GM19035 (cell line): ENCODE measurements around the gene HIRA.

Experiments
- ATAC-seq: cut with Tn5 transposase; IDR thresholded peaks from one replicate; pipeline ENCODE4 v1.9.1; 2021; ENCODE audit not compliant: unreplicated experiment

Gene HIRA, protein sequence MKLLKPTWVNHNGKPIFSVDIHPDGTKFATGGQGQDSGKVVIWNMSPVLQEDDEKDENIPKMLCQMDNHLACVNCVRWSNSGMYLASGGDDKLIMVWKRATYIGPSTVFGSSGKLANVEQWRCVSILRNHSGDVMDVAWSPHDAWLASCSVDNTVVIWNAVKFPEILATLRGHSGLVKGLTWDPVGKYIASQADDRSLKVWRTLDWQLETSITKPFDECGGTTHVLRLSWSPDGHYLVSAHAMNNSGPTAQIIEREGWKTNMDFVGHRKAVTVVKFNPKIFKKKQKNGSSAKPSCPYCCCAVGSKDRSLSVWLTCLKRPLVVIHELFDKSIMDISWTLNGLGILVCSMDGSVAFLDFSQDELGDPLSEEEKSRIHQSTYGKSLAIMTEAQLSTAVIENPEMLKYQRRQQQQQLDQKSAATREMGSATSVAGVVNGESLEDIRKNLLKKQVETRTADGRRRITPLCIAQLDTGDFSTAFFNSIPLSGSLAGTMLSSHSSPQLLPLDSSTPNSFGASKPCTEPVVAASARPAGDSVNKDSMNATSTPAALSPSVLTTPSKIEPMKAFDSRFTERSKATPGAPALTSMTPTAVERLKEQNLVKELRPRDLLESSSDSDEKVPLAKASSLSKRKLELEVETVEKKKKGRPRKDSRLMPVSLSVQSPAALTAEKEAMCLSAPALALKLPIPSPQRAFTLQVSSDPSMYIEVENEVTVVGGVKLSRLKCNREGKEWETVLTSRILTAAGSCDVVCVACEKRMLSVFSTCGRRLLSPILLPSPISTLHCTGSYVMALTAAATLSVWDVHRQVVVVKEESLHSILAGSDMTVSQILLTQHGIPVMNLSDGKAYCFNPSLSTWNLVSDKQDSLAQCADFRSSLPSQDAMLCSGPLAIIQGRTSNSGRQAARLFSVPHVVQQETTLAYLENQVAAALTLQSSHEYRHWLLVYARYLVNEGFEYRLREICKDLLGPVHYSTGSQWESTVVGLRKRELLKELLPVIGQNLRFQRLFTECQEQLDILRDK

DNA sequence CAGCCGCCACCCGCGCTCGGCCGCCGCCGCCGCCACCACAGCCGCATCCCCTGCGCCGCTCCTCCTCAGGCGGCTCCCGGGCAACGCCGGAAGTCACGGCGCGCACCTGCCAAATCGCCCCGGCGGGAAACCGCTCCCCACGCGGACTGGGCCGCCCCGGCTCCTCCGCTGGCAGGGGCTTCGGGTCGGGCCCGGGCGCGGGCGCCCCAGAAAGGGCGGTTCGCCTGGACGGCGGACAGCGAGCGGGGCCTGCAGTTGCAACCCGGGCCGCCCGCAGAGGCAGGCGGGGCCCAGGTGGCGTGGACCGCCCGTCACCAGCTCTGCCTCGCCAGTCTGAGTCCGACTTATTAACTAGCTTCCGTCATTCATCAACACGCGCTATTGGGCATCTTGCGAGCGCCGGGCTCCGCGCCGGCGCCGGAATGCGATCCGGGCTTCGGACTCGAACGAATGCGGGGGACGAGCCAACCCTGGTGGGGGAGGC, at the start of gene HIRA:
Gene HIRA, minus strand, starts transcription at position 85 of the 484 bp plus-strand sequence. CDS start 257 bp downstream, outside the sequence.
- ATAC-seq = peak; percentile 58

DNA sequence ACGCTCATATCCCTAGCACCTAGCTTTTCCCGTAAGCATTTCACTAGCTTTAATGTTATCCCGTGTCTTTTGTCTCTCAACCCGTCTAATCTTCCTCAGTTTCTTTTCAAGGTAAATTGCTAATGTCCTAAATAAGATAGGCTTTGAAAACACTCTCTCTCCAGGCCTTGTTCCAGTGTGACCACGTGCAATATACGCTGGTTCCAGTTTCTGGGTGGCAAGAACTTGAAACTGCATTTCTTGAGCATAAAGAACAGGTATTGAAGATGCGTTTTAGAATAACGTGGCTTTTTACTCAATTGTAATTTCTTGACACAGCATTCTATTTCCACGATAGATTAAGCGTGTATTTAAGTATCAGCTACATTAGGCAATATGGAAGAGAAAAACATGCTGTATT, 49.3 kb upstream of the HIRA start:
- ATAC-seq = no peak

DNA sequence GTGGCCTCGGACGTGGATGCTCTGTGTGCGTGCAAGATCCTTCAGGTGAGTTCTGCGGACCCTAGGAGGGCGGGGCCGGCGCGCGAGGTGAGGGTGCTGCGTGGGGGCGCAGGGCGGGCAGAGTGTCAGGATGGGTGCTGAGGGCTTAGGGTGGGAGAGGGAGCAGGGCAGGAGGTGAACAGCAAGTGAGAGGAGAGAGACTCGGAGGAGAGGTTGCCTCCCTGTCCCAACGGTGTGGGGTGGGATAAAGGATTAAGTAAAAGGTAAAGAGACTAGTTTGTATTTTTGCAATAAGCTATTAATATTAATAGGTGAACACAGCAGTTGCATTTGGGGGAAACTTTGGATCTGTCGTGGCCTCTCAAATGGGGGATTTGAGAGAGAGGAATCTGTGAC, 48.6 kb upstream of the HIRA start:
- no peak for ATAC-seq

DNA sequence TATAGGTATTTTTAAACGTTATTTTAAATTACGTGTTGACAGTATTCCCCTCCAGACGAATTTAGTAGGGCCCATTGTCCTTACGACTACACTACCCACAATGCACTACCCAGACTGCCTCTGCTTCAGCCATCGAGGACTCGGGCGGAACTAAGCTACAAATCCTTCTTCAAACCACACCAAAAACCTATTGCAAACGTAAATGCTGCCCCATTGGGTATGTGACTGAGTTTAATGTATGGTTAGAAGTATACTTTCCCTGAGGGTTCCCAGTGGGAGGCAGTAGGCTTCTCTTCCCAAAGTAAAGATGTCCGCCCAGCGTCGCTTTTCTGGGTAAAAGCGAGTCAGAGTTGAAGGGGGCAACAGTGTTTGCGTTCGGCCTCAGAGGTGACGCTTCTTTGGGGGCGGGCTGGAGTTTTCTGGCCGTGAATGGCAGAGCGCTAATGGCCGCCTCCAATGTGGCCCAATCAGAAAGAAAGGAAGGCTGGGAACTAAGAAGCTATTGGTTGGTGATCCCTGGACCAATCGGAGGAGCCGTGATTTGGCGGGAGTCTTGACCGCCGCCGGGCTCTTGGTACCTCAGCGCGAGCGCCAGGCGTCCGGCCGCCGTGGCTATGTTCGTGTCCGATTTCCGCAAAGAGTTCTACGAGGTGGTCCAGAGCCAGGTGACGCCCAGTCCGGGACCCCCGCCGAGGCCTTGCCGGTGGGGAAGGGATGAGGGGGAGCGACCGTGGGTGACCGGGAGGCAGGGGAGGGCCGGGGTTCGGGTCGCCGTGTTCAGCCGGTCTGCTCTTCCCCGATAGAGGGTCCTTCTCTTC, 48.0 kb upstream of the HIRA start, which contains the start of gene CDC45:
Gene CDC45, plus strand, starts transcription at position 566 of the 818 bp plus-strand sequence. Its CDS starts 49 bp downstream, at position 615.
- peak; percentile 91 for ATAC-seq

DNA sequence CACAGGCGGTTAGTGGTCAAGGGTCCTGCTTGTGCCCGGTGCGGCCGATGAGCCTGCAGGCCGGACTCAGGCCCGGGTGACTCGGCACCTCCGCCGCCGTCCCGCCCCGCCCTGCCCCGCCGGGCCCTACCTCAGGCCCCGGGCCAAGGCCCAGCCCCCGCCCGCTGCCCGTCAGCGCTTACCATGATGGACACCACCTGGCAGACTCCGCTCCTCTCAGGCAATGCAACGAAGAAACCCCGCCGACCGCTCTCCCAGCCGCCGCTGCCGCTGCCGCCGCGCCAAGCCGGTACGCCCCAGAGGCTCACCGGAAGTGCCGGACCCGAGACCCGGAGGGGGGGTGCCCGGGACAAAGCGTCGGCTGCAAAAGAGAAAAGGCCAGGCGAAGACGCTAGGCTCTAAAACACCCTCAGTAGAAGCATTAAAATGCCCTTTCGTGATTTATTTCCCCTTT, 47.4 kb upstream of the HIRA start, which contains the start of gene UFD1:
Gene UFD1, minus strand, starts transcription at position 293 of the 454 bp plus-strand sequence. Its CDS starts 108 bp downstream, at position 185.
- ATAC-seq = peak; percentile 54

DNA sequence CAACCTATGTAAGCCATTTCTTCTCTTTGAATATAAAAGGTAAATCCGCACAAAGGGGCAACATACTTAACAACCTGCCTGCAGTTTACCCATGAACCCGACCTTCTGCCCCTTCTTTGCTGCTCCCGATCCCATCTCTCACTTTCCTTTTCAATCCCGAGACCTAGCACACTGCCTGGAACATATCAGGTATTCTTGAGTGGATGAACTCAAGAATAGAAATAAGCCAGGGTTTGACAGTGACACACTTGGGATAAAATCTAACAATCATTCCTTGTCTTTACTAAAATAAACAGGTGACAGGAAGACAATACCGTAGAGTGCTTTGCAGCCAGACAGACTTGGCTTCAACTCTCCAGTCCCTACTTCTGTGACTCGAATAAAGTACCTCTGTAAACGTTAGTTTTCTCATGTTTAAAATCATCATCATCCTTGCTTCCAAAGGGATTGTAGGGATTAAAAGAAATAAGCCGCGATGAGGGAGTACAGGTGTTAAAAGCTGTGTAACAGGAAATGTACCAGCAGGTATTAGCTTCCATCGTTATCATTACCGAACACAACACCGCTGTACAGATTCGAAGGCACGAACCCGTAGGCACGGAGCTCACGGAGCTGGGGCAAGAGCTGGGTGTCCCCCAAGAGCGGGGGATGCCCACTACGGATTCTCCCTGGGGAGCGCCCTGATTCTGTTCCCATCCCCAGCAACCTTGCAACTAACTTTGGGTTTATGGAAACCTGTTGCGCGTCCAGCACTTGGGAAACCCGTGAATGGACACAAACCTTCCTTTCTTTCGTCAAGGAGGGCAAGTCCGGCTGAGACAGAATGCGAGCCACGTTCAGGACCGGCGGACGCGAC, 46.7 kb upstream of the HIRA start:
- ATAC-seq = no peak

DNA sequence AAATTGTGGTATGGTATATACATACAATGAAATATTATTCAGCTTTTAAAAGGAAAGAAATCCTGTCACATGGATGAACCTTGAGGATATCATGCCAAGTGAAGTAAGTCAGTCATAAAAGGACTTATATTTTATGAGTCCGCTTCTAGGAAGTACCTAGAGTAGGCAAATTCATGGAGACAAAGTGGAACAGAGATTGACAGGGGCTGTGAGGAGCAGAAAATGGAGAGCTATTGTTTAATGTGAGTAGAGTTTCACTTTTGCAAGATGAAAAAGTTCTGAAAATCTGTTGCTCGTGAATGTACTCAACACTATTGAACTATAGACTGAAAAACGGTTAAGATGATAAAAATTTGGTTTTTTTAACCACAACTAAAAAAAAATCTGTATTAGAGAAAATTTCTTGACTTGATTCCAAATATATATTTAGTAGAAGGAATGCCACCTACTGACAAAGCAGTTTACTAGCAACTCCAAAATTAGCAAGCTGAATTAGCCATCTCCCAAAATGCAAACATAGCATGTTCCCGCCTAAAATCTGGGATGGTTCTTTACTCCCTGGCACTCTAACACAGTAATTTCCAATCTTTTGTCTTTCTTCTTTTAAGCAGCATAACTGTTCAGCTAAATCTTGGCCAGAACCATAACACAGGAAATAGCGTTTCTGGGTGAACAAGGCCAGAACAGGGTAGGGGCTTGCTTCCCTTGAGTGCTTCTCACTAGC, 46.0 kb upstream of the HIRA start:
- no peak for ATAC-seq

DNA sequence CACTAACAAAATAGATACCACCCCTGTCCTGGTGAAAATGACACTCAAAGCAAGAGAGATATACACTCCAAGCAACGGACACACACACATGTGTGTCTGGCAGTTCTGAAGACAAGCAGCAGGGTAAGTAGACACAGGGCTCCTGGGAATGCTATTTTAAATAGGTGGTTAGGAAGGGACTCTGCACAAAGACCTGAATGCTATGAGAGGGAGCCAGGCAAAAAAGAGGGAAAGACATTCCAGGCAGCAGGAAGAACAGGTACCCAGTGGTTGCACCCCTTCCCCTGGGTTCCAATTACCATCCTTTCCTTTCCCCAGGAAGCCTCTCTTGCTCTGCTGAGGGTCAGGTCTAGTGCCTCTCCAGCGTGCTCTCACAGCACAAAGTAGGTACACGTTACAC, 44.5 kb upstream of the HIRA start:
- ATAC-seq = no peak

DNA sequence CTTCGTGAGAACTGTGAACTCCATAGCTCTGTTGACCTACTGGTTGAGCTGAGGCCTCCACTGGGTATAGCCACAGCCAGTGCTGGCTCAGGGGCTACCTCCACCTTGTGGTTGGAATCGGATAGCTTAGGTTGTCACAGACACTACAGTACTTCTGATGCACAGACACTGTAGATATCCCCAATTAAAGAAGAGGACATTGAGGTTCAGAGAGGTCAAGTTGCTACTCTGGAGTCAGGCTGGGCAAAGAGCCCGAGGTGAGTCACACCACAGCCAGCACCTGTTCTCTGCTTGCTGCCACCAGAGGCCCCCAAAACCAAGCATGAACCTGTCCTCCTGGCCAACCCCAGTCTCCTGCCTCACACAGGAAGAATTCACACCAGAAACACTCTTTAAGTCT, 42.0 kb upstream of the HIRA start:
- no peak for ATAC-seq

DNA sequence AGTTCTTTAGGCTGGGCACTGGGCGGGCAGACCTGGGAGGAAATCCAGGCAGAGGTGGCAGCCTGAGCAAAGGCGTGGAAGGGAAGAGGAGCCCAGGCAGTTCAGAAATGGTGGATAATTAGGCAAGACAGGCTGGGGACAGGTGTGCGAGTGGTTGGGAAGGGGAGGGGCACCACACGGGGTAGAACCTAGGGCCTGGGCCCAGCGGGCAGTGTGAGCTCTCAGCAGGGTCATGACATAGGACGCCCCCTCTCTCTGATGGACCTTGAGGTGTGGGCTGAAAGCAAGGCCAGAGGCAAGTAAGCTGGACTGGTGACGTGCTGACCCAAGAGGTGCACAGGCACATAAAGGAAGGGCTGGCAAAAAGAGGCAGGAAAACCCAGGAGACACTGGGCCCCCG, 40.7 kb upstream of the HIRA start:
- no peak for ATAC-seq

DNA sequence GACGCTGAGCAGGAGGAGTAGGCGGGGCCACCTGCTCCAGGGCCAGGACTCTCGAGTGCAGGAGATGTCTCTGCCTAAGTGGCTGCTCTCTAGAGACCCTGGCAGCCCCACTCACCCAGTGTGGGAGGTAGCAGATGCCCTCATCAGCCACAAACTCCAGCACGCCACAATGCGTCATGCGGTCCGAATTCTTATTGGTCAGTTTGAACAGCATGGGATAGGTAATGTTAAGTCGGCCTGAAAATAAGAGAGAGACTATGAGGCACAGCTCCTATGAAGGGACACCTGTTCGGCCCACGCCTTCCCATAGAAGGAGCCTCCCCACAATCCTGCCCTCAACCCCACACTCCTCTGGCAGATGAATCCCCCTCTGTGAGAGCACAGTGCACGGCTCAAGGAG, 40.0 kb upstream of the HIRA start:
- ATAC-seq = no peak

DNA sequence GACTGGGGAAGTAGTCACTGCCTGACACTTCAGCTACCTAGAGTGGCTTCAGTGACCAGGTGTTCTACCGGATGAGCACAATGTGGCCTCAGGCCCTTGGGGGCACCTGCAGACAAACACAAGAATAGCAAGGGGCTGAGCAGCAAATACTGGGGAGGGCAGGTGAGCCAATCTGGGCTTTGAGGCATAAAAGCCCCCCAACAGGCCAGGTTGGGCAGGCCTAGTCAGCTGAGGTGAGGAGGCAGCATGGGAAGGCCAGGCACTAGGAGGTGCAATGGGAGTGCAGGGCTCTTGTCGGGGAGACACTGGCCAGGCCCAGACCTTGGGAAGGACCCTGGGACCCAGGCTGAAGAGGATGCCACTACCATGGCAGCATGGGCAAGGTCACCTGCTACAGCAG, 38.5 kb upstream of the HIRA start:
- no peak for ATAC-seq

DNA sequence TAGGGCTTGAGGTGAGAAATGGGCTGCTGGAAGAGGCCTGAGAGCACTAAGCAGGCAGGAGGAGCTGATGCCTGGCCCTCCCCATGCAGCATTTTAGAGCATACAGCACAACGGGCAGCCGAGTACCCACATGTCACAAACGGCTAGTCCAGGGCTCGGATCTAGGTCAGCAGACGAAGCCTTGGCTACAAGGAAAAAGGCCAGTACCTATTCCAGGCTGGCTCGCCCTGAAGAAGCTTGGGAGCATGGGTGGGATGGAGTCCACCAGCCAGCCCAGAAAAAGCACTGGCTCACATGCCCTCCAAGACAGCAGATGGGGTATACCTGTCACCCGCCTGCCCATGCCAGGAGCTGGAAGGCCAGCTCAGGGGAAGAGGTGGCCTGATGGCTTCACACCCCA, 37.9 kb upstream of the HIRA start:
- no peak for ATAC-seq

DNA sequence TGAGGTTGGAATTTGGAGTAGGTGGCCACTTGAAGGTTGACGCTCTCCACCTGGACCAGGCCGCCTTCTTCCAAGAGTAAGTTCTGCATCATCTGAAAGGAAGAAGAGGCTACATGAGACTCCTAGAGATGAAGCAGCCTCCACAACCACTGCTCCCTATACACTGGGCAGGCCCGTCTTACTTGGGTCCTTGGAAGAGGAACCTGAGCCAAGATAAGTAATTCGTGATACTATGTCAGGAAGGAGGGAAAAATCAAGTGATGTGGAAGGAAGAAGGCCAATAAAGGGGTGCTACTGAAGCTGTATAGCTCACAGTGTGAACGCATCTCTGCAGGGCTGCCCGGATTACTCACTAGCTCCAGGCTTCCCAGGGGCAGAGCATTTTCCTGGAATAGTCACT, 36.4 kb upstream of the HIRA start:
- ATAC-seq = no peak

DNA sequence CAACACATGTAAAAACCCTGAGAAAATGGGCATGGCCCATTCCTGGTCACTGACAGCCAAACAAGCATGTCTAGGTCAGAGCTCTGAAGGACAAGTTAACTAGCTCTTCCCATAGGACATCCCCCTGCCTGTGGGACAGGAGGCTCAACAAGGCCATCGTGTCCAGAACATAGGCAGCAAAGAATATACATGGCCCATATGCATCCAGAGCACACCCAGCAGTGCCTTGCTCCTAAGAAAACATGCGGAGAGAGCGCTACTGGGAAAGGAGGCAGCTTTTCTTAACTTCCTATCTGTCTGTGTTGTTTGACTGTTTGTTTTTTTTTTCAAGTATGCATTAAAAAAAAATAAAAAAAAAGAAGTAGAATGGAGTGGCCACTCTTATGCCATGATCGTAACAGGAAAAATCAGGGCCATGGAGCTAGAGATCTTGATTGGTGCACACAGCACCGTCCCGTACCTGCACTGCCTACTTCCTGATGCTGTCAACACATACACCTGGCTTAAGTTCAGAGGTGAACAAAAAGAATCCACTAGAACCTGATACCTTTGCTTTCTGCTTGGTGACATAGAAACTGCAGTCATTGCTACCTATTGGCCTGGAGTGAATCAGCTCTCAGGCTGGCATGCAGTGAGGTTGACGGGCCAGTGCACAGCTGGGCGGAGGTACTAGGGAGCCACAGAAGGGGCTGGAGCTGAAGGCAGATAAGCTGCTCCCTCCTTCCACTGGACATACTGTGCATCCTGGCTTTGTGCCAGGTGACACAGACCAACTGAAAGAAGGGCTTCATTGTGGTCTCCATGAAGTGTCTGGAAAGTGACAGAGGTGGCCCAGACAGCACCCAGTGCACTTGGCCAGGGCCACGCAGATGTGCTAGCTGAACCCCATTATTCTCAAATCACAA, 35.6 kb upstream of the HIRA start:
- ATAC-seq = no peak

DNA sequence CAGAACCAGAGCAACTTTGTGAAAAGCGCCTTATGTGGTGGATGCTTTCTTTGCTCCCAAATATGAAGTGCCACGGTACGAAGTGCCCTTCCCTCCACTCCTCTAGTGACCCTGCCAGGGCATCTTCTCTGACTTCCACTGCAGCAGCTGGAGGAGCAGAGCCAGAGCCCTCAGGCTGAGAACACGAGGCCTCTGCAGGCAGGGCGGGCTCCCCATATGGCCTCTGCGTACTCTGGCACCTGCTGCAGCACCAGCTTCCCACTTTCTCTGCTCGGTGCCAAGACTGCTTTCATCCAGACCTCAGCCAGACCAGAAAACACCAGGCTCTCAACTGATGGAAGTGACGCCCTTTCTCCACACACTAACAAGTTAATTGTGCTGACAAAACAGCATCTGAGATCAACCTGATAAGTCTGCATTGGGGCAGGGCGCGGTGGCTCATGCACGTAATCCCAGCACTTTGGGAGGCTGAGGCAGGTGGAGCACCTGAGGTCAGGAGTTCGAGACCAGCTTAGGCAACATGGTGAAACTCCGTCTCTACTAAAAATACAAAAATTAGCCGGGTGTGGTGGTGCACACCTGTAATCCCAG, 34.7 kb upstream of the HIRA start:
- no peak for ATAC-seq

DNA sequence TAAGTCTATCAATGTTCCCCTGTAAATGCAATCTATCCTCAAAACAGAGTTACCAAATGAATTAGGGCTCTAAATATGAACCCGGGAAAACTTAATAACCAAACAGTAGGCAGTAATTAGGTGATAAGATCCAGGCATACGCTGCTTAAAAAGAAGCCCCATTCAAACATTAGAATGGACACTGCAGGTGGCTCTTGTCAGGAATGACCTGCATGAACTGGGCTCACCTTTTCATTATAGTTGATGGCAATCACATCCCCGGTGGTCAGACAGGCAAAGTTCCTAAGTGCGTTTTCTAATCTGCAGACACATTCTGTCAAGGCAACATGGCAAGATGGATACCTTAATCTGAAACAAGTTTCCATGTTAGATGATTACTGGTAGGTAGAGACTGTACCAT, 33.4 kb upstream of the HIRA start:
- ATAC-seq = no peak
